Subcutaneous adipose tissue (tissue), 4 donors: ENCODE results near the gene ACOD1. TPM values are rescaled to one million over a fixed set of nuclear protein-coding genes. Genes with fewer than 3 reads are reported as not detected.

ENCODE experiments used
- total RNA-seq, 4 donors: library from RNA; depleted of rRNA; stranded (reverse); fragments of >200 nt; gene quantifications; one replicate each; pipeline ENCODE4 v1.1.0, GENCODE V29; 2016
- TF ChIP-seq, protein P1 (sequence below): fragments of 450-650 bp; IDR thresholded peaks from one replicate; pipeline ENCODE4 v1.5.1; 2016; ENCODE audit warnings: low read depth, mild to moderate bottlenecking, control low read depth, antibody characterized with exemption, moderate library complexity

ACOD1 gene
- total RNA-seq, 4 donors from 2014 or later: not detected

DNA sequence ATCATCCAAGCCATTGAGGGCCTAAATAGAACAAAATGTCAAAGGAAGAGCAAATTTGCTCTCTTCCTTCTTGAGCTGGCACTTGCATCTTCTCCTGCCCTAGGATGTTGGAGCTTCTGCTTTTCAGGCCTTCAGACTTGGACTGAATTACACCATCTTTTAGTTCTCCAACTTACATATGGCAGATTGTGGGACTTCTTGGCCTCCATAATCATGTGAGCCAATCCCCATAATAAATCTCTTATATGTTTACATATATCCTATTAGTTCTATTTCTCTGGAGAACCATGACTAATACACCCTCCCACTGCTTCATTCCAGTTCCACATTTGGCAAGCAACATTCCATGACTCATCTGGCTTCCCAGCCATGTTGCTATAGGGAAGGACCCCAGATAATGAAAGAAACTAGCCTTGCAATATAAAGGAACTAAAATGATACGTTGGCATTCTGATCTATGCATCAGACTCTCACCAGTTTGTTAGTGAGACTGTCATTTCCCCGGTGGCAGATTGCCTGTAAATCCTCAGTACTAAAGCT, 11.0 kb upstream of the ACOD1 start:
- TF ChIP-seq, protein P1, sequence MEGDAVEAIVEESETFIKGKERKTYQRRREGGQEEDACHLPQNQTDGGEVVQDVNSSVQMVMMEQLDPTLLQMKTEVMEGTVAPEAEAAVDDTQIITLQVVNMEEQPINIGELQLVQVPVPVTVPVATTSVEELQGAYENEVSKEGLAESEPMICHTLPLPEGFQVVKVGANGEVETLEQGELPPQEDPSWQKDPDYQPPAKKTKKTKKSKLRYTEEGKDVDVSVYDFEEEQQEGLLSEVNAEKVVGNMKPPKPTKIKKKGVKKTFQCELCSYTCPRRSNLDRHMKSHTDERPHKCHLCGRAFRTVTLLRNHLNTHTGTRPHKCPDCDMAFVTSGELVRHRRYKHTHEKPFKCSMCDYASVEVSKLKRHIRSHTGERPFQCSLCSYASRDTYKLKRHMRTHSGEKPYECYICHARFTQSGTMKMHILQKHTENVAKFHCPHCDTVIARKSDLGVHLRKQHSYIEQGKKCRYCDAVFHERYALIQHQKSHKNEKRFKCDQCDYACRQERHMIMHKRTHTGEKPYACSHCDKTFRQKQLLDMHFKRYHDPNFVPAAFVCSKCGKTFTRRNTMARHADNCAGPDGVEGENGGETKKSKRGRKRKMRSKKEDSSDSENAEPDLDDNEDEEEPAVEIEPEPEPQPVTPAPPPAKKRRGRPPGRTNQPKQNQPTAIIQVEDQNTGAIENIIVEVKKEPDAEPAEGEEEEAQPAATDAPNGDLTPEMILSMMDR: no peak

DNA sequence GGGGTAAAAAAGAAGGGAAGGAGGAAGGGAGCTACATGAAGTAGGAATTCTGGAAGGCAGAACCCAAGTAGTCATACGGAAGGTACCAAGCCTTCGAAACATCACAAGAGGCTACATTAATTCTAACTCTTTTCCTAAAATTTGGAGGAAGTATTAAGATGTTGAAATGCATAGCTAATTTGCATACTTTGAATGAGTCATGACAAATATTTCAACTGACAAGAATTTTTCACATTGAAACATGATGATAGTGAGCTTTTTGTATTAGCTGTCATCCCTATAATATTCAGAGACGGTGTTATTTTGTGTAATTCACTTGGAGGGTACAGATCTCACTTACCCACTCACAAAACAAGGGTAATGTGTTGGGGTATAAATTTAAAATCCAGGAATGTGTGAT, 9.1 kb upstream of the ACOD1 start:
- TF ChIP-seq, protein P1: no peak

DNA sequence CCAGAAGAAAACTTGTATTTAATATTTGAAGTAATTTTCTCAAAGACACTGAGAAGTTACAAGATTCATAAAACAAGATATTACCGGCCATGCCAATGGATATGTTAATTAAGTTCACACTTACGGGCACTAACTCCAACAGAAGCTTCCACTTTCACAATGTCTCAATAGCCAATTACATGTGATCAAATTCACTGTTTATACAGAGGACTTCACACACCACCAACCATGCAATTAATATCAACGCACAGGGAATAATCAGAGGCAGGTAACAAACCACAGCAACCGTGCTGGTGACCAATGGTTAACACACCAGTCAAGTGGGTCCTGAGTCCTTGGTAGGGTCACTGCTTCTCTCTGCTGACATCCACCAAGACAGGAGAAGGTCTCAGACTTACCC, 5.9 kb upstream of the ACOD1 start:
- TF ChIP-seq, protein P1: no peak

DNA sequence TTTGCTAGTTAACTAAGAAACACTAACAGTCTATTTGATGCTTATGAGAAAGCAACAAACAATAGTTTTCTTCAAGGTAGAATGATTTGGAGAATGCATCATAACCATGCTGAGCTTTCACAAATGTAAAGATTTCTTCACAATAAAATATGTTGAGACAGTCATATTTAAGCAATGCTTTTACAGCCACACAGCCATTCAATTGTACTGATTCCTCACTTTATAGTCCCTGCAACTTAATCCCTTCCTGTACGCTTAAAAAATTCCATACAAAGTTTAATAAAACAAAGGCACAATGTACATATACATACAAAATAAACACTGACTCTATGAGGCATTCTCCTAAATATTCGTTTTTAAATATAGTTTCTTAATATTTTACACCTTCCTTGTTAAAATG, 4.7 kb upstream of the ACOD1 start:
- TF ChIP-seq, protein P1: no peak

DNA sequence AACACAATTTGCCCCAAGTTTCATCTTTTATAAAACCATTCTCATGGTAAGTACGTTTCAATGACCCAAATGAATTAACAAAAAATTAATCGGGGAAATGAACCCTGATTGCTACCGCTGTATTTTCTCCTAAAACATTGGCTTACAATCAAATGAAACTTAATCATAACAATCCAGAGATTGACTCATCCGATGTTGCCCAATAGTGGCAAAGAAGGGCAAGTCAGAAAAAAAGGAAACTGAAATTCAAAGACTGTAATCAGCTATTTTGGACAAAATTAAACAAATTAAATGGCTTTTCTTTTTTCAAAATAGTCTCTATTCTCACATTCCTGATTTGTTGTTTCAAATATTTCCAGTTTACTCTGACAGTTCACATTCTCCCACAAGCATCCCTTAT, 3.9 kb upstream of the ACOD1 start:
- TF ChIP-seq, protein P1: no peak

DNA sequence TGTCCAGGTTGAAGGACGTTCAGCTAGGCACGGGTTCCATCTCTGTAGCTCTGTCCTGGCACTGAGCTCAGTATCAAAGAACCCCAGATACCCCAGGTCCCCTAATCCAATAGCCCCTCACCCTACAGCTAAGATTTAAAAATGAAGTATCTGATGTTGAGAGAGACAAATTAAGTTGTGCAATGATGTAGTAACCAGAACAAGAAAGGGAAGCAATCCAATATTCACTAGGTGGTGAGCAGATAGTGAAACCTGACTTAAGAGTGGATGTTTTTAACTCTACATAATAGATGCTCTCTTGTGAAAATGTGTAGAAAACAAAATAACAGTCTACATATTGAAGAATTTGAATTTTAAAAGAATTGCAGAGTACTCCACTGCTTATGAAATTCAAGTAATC, 1.8 kb downstream of the ACOD1 start:
- TF ChIP-seq, protein P1: no peak

DNA sequence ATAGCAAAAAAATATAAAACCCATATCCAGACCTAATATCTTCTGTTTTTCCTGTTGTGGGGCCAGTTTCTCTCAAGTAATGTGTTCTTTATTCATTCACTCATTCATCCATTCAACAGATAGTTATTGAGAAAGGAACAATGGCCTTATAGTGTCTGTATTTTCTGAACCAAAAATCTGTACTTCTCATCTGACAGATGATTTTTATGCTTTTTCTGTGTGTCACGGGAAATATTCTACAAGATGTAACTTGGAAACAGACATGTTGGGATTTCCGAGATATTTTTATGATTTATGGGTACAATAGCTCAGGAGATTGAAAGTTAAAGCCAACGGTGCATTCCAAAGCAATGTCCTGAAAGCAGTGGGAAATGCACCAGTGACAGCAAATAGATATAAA, 5.7 kb downstream of the ACOD1 start:
- TF ChIP-seq, protein P1: no peak
